ENCODE data around the gene SELENBP1. TPM values are rescaled to one million over a fixed set of nuclear protein-coding genes. Genes with fewer than 3 reads are reported as not detected.

Gene SELENBP1
- total and polyA plus RNA-seq, 10 donors, result 17.3 to 114 (median 81.2) TPM

Other genes starting within 250 kb of the SELENBP1 start
- 1 to 10 TPM; 2.0 to 9.4 (median 4.1) TPM for gene SEMA6C, start 226.1 kb downstream of the SELENBP1 start, total RNA-seq
- 1 to 10 TPM; 3.2 to 5.8 (median 4.4) TPM for gene SEMA6C, start 226.1 kb downstream of the SELENBP1 start, polyA plus RNA-seq
- 10 to 100 TPM; 26.3 to 48.0 (median 35.3) TPM for gene TNFAIP8L2, start 216.1 kb downstream of the SELENBP1 start, total RNA-seq
- gene TNFAIP8L2, start 216.1 kb downstream of the SELENBP1 start, polyA plus RNA-seq, result 10 to 100 TPM; 58.8 to 63.4 (median 61.9) TPM
- 10 to 100 TPM in 1 of 7 donors, 1 to 10 TPM in 6; 3.7 to 10.0 (median 4.6) TPM for gene LYSMD1, start 206.8 kb downstream of the SELENBP1 start, total RNA-seq
- gene LYSMD1, start 206.8 kb downstream of the SELENBP1 start, polyA plus RNA-seq, result 1 to 10 TPM; 2.5 to 4.8 (median 2.8) TPM
- 10 to 100 TPM; 36.2 to 63.5 (median 41.5) TPM for gene SCNM1, start 206.6 kb downstream of the SELENBP1 start, total RNA-seq
- gene SCNM1, start 206.6 kb downstream of the SELENBP1 start, polyA plus RNA-seq, result 10 to 100 TPM; 64.9 to 96.2 (median 74.6) TPM
- 1 to 10 TPM in 1 of 7 donors, under 1 TPM in 3, not detected in 3; 0.60 to 2.0 (median 0.86) TPM for gene TMOD4, start 196.7 kb downstream of the SELENBP1 start, total RNA-seq
- gene TMOD4, start 196.7 kb downstream of the SELENBP1 start, polyA plus RNA-seq, result under 1 TPM; 0.44 to 0.99 (median 0.76) TPM
- gene VPS72, start 182.5 kb downstream of the SELENBP1 start, total RNA-seq, result 10 to 100 TPM; 23.1 to 37.7 (median 31.5) TPM
- gene VPS72, start 182.5 kb downstream of the SELENBP1 start, polyA plus RNA-seq, result 10 to 100 TPM; 24.9 to 43.1 (median 31.0) TPM
- 10 to 100 TPM; 48.0 to 83.6 (median 60.6) TPM for gene PIP5K1A, start 174.2 kb downstream of the SELENBP1 start, total RNA-seq
- gene PIP5K1A, start 174.2 kb downstream of the SELENBP1 start, polyA plus RNA-seq, result 10 to 100 TPM; 12.8 to 23.7 (median 16.5) TPM
- 100 to 1,000 TPM in 5 of 7 donors, 10 to 100 TPM in 2; 90.8 to 157 (median 121) TPM for gene PSMD4, start 118.0 kb downstream of the SELENBP1 start, total RNA-seq
- gene PSMD4, start 118.0 kb downstream of the SELENBP1 start, polyA plus RNA-seq, result 100 to 1,000 TPM; 149 to 180 (median 156) TPM
- 10 to 100 TPM; 27.3 to 46.6 (median 33.4) TPM for gene ZNF687, start 90.4 kb downstream of the SELENBP1 start, total RNA-seq
- 10 to 100 TPM in 1 of 3 donors, 1 to 10 TPM in 2; 9.1 to 17.7 (median 9.8) TPM for gene ZNF687, start 90.4 kb downstream of the SELENBP1 start, polyA plus RNA-seq
- 10 to 100 TPM; 63.7 to 85.4 (median 69.5) TPM for gene PI4KB, start 45.3 kb downstream of the SELENBP1 start, total RNA-seq
- 10 to 100 TPM; 25.6 to 41.4 (median 30.8) TPM for gene PI4KB, start 45.3 kb downstream of the SELENBP1 start, polyA plus RNA-seq
- gene RFX5, start 25.5 kb downstream of the SELENBP1 start, total RNA-seq, result 10 to 100 TPM; 75.9 to 96.1 (median 92.2) TPM
- 10 to 100 TPM; 30.8 to 57.8 (median 40.3) TPM for gene RFX5, start 25.5 kb downstream of the SELENBP1 start, polyA plus RNA-seq
- gene PSMB4, start 26.9 kb upstream of the SELENBP1 start, total RNA-seq, result 100 to 1,000 TPM; 184 to 219 (median 201) TPM
- gene PSMB4, start 26.9 kb upstream of the SELENBP1 start, polyA plus RNA-seq, result 100 to 1,000 TPM; 320 to 371 (median 354) TPM
- gene POGZ, start 86.8 kb upstream of the SELENBP1 start, total RNA-seq, result 100 to 1,000 TPM in 3 of 7 donors, 10 to 100 TPM in 4; 58.4 to 133 (median 94.5) TPM
- gene POGZ, start 86.8 kb upstream of the SELENBP1 start, polyA plus RNA-seq, result 10 to 100 TPM; 12.9 to 23.8 (median 20.8) TPM
- under 1 TPM in 5 of 7 donors, not detected in 2; 0.23 to 0.87 (median 0.63) TPM for gene CGN, start 138.7 kb upstream of the SELENBP1 start, total RNA-seq
- under 1 TPM; 0.09 to 0.26 (median 0.09) TPM for gene CGN, start 138.7 kb upstream of the SELENBP1 start, polyA plus RNA-seq
- gene TUFT1, start 167.6 kb upstream of the SELENBP1 start, total RNA-seq, result 1 to 10 TPM; 1.2 to 1.9 (median 1.5) TPM
- under 1 TPM; 0.67 to 0.90 (median 0.76) TPM for gene TUFT1, start 167.6 kb upstream of the SELENBP1 start, polyA plus RNA-seq
- gene SNX27, start 239.3 kb upstream of the SELENBP1 start, total RNA-seq, result 10 to 100 TPM; 40.4 to 69.6 (median 53.5) TPM
- 1 to 10 TPM; 3.1 to 9.0 (median 3.6) TPM for gene SNX27, start 239.3 kb upstream of the SELENBP1 start, polyA plus RNA-seq

All from spleen (tissue), 10 donors.